Tibial nerve (tissue), 4 donors: ENCODE results near the gene CRYBA2.

Experiments used
- EP300 ChIP-seq, 2 donors: sonication (generic); formaldehyde crosslinking; IDR thresholded peaks; one replicate each; pipeline ENCODE4 v1.6.1; 2017; ENCODE audit warnings: antibody characterized with exemption in 2 of 2, mild to moderate bottlenecking in 1 of 2
- POLR2A ChIP-seq, 2 donors: fragments of 450-650 bp; IDR thresholded peaks; one replicate each; pipeline ENCODE4 v1.6.1; 2017; ENCODE audit warnings: antibody characterized with exemption in 2 of 2, mild to moderate bottlenecking in 2 of 2, moderate library complexity in 2 of 2
- TF ChIP-seq, protein P1 (sequence below), 5 experiments: fragments of 200-600 bp in 3 of 5; fragments of 450-650 bp in 2 of 5; sonication (generic) in 3 of 5; IDR thresholded peaks; one replicate each; pipeline ENCODE4 v1.5.1; 2016 to 2019; ENCODE audit warnings: antibody characterized with exemption in 5 of 5, mild to moderate bottlenecking in 3 of 5, moderate library complexity in 2 of 5

DNA sequence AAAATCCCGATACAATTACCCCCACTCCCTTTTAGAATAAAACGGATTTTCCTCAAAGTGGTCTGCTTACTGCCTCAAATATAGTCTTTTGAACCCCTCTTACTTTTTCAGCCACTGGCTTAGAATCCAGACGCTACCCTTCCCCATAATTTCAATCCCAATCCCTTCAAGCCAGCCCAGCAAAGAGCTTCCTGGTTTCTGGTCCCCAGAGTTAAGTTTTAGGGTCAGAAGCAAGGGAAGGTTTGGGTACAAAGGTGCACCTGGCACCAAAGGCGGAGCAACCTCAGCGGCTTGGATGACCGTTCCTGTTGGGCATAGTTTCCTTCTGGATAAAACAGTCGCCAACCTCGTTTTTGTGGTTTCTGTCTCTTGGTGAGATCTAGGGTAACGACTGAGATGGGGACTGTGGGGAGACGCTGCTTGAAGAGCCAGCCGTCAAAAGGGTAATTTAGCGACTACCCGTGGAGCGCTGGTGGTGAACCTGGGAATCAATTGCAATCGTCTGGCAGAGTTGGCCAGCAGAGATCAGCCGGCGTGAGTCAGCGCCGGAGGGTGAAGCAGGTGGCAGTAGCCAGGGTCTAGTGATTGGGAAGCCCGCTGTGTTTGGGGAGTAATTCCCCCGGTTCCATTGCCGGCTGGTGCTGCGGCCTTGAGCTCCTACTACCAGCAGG lies 9.8 kb downstream of the CRYBA2 start:
- TF ChIP-seq, protein P1, sequence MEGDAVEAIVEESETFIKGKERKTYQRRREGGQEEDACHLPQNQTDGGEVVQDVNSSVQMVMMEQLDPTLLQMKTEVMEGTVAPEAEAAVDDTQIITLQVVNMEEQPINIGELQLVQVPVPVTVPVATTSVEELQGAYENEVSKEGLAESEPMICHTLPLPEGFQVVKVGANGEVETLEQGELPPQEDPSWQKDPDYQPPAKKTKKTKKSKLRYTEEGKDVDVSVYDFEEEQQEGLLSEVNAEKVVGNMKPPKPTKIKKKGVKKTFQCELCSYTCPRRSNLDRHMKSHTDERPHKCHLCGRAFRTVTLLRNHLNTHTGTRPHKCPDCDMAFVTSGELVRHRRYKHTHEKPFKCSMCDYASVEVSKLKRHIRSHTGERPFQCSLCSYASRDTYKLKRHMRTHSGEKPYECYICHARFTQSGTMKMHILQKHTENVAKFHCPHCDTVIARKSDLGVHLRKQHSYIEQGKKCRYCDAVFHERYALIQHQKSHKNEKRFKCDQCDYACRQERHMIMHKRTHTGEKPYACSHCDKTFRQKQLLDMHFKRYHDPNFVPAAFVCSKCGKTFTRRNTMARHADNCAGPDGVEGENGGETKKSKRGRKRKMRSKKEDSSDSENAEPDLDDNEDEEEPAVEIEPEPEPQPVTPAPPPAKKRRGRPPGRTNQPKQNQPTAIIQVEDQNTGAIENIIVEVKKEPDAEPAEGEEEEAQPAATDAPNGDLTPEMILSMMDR (IDR thresholded peaks at IDR 0.05), result no peak
- no peak for TF ChIP-seq POLR2A (IDR thresholded peaks at IDR 0.05)
- no peak for TF ChIP-seq EP300 (IDR thresholded peaks at IDR 0.05)
